HCT116 (cell line): ENCODE measurements around the gene KRT36. TPM values are rescaled to one million over a fixed set of nuclear protein-coding genes. Genes with fewer than 3 reads are reported as not detected.
A peak's percentile ranks its signal among the peaks of the same experiment; 100 is the strongest.

ENCODE experiments used
- ATAC-seq: fragments of 200-7000 bp; cut with Tn5 transposase; 2 replicates; pipeline ENCODE4 v1.9.1; 2020; ENCODE audit warnings: mild to moderate bottlenecking, moderate library complexity
- BruUV-seq: library from RNA; stranded (reverse); fragments of 400-500 nt; replicated peaks from 2 replicates; lab custom pipeline; 2021; lab: Mats Ljungman, UMichigan
- CTCF ChIA-PET: fragments of 300-600 bp; sonication (Branson Sonifier 250); formaldehyde crosslinking; loops from one replicate; lab custom pipeline; 2021; ENCODE audit warnings: antibody characterized with exemption; lab: Charles Lee
- POLR2A ChIA-PET: fragments of 300-600, 350-600 bp; sonication (Branson Sonifier 250); formaldehyde crosslinking; loops from one replicate; lab custom pipeline; 2021; ENCODE audit warnings: antibody characterized with exemption; lab: Charles Lee
- RAD21 ChIA-PET, 2 experiments: fragments of 300-600 bp; sonication (Branson Sonifier 250); formaldehyde crosslinking; loops; one replicate each; lab custom pipeline; 2023; ENCODE audit warnings: low total read pairs in 2 of 2; ENCODE audit not compliant: uncharacterized antibody in 2 of 2, unreplicated experiment in 2 of 2, low non-redundant PET in 1 of 2; lab: Charles Lee
- DNase-seq: peaks from one replicate; pipeline ENCODE4 v3.0.0-alpha.2; 2010; ENCODE audit warnings: low read depth, low spot score
- H2AFZ ChIP-seq: fragments of 200-600 bp; shearing (Covaris generic), sonication (generic); 2 replicates; pipeline ENCODE4 v1.6.1; 2017; ENCODE audit warnings: low read depth, mixed run types, mixed read lengths, antibody characterized with exemption, low read length; ENCODE audit not compliant: poor library complexity, severe bottlenecking
- H3K27ac ChIP-seq: 2 replicates; pipeline ENCODE4 v1.5.1; 2012; ENCODE audit warnings: low read depth, low read length
- H3K27me3 ChIP-seq: fragments of 200-600 bp; sonication (generic); 2 replicates; pipeline ENCODE4 v1.6.1; 2016; ENCODE audit warnings: mixed run types, low read length, mixed read lengths; ENCODE audit not compliant: insufficient read depth
- H3K36me3 ChIP-seq, 2 experiments: fragments of 200-500 bp in 1 of 2; fragments of 200-600 bp in 1 of 2; sonication (Bioruptor generic) in 1 of 2; sonication (generic) in 1 of 2; 2 replicates each; pipeline versions ENCODE4 v1.5.1 to v1.6.1; 2014 to 2016; ENCODE audit warnings: low read length in 2 of 2, inconsistent platforms in 1 of 2, mixed read lengths in 1 of 2, mixed run types in 1 of 2; ENCODE audit not compliant: insufficient read depth in 2 of 2, control insufficient read depth in 1 of 2
- H3K4me1 ChIP-seq, 2 experiments: fragments of 200-600 bp in 1 of 2; sonication (generic) in 1 of 2; 2 replicates each; pipeline versions ENCODE4 v1.5.1 to v1.6.1; 2012 to 2017; ENCODE audit warnings: low read length in 2 of 2, inconsistent platforms in 1 of 2, mild to moderate bottlenecking in 1 of 2, mixed read lengths in 1 of 2, mixed run types in 1 of 2, moderate library complexity in 1 of 2; ENCODE audit not compliant: insufficient read depth in 2 of 2, control insufficient read depth in 1 of 2
- H3K4me2 ChIP-seq: fragments of 200-600 bp; sonication (generic); 2 replicates; pipeline ENCODE4 v1.6.1; 2017; ENCODE audit warnings: mixed run types, low read length, mixed read lengths
- H3K4me3 ChIP-seq, 2 experiments: fragments of 200-600 bp in 1 of 2; sonication (generic) in 1 of 2; replicated peaks in 1 of 2; 2 replicates each; pipeline ENCODE4 v1.5.1; 2011 to 2016; ENCODE audit warnings: low read length in 2 of 2, control low read depth in 1 of 2, low read depth in 1 of 2, mild to moderate bottlenecking in 1 of 2, mixed read lengths in 1 of 2, mixed run types in 1 of 2
- H3K79me2 ChIP-seq: fragments of 200-600 bp; sonication (generic); 2 replicates; pipeline ENCODE4 v1.6.1; 2017; ENCODE audit warnings: mild to moderate bottlenecking, mixed run types, low read length, moderate library complexity, mixed read lengths; ENCODE audit not compliant: insufficient read depth
- H3K9ac ChIP-seq: fragments of 200-600 bp; sonication (generic); 2 replicates; pipeline ENCODE4 v1.6.1; 2016; ENCODE audit warnings: low read length, mixed read lengths
- H3K9me2 ChIP-seq: fragments of 200-600 bp; sonication (generic), shearing (Covaris generic); 2 replicates; pipeline ENCODE4 v1.6.1; 2017; ENCODE audit warnings: mixed run types, mild to moderate bottlenecking, moderate library complexity; ENCODE audit not compliant: insufficient read depth
- H3K9me3 ChIP-seq, 2 experiments: fragments of 200-500 bp in 1 of 2; fragments of 200-600 bp in 1 of 2; sonication (Bioruptor generic) in 1 of 2; sonication (generic) in 1 of 2; 2 replicates each; pipeline ENCODE4 v1.6.1; 2014 to 2017; ENCODE audit warnings: low read length in 2 of 2, mixed read lengths in 2 of 2, inconsistent platforms in 1 of 2, low read depth in 1 of 2, mild to moderate bottlenecking in 1 of 2, mixed run types in 1 of 2, moderate library complexity in 1 of 2; ENCODE audit not compliant: control insufficient read depth in 1 of 2, insufficient read depth in 1 of 2
- H4K20me1 ChIP-seq: fragments of 200-600 bp; sonication (generic), shearing (Covaris generic); 2 replicates; pipeline ENCODE4 v1.6.1; 2017; ENCODE audit warnings: mixed run types, mild to moderate bottlenecking, moderate library complexity; ENCODE audit not compliant: insufficient read depth
- CBX3 ChIP-seq: IDR thresholded peaks from 2 replicates; pipeline ENCODE4 v1.6.1; 2012; ENCODE audit warnings: low read depth
- EGR1 ChIP-seq: IDR thresholded peaks from 2 replicates; pipeline ENCODE4 v1.6.1; 2012; ENCODE audit warnings: low read depth
- ELF1 ChIP-seq: IDR thresholded peaks from 2 replicates; pipeline ENCODE4 v1.6.1; 2012; ENCODE audit warnings: low read depth, borderline replicate concordance
- EZH2phosphoT487 ChIP-seq: fragments of 200-600 bp; IDR thresholded peaks from 2 replicates; pipeline ENCODE4 v1.6.1; 2018; ENCODE audit warnings: antibody characterized with exemption, borderline replicate concordance
- FOSL1 ChIP-seq: IDR thresholded peaks from 2 replicates; pipeline ENCODE4 v1.6.1; 2012; ENCODE audit warnings: low read depth
- MAX ChIP-seq: IDR thresholded peaks from 2 replicates; pipeline ENCODE4 v1.6.1; 2012
- POLR2AphosphoS5 ChIP-seq: IDR thresholded peaks from 2 replicates; pipeline ENCODE4 v1.6.1; 2011; ENCODE audit warnings: mild to moderate bottlenecking, low read depth, low read length, moderate library complexity
- SP1 ChIP-seq: IDR thresholded peaks from 2 replicates; pipeline ENCODE4 v1.6.1; 2012; ENCODE audit warnings: low read depth
- YY1 ChIP-seq: IDR thresholded peaks from 2 replicates; pipeline ENCODE4 v1.6.1; 2011; ENCODE audit warnings: low read length, low read depth, moderate library complexity, mild to moderate bottlenecking; ENCODE audit not compliant: insufficient replicate concordance; ENCODE audit errors: extremely low read depth
- ZBTB33 ChIP-seq: IDR thresholded peaks from 2 replicates; pipeline ENCODE4 v1.6.1; 2011; ENCODE audit warnings: mild to moderate bottlenecking, low read length, moderate library complexity; ENCODE audit not compliant: insufficient replicate concordance; ENCODE audit errors: extremely low read depth
- ZFX ChIP-seq: fragments of 450-650 bp; IDR thresholded peaks from 2 replicates; pipeline ENCODE4 v1.6.1; 2017
- ZNF274 ChIP-seq: fragments of 200-500 bp; sonication (Bioruptor generic); IDR thresholded peaks from 2 replicates; pipeline ENCODE4 v1.6.1; 2014; ENCODE audit warnings: mild to moderate bottlenecking, low read depth, low read length, inconsistent platforms
- intact Hi-C: fragments of 100-400 bp; cut with micrococcal nuclease; formaldehyde crosslinking; loops from 2 replicates; pipeline ENCODE4 v1.10.0; 2022
- total RNA-seq: library from RNA; stranded (reverse); gene quantifications from one replicate; pipeline ENCODE4 v1.2.1, GENCODE V29; 2021; ENCODE audit not compliant: unreplicated experiment
- TF ChIP-seq, protein P1 (sequence below): IDR thresholded peaks from 2 replicates; pipeline ENCODE4 v1.6.1; 2012
- TF ChIP-seq, protein P2 (sequence below): IDR thresholded peaks from 2 replicates; pipeline ENCODE4 v1.6.1; 2012; ENCODE audit warnings: low read depth
- TF ChIP-seq, protein P3 (sequence below), 3 experiments: fragments of 200-600 bp in 1 of 3; sonication (generic) in 1 of 3; IDR thresholded peaks in 2 of 3; conservative IDR thresholded peaks in 1 of 3; 2 replicates each; pipeline ENCODE4 v1.5.1; 2012 to 2017; ENCODE audit warnings: low read depth in 2 of 3, low read length in 2 of 3, antibody characterized with exemption in 1 of 3, borderline replicate concordance in 1 of 3, control low read depth in 1 of 3, mild to moderate bottlenecking in 1 of 3, mixed read lengths in 1 of 3, mixed run types in 1 of 3, moderate library complexity in 1 of 3; ENCODE audit not compliant: insufficient read depth in 1 of 3

The KRT36 gene
- total RNA-seq, 1 experiment from 2014 or later: not detected

GRCh38 chr17:41451154-41451728, 38.5 kb downstream of the KRT36 start:
- POLR2A ChIA-PET: no interaction called here
- intact Hi-C loops: no loop called here
- DNase-seq: no peak
- TF ChIP-seq ZNF274 (no peak), CBX3 (no peak), YY1 (no peak), FOSL1 (no peak), MAX (no peak), ZFX (no peak), POLR2AphosphoS5 (no peak), SP1 (no peak), ELF1 (no peak), ZBTB33 (no peak), EGR1 (no peak), EZH2phosphoT487 (no peak)
- TF ChIP-seq, protein P1, sequence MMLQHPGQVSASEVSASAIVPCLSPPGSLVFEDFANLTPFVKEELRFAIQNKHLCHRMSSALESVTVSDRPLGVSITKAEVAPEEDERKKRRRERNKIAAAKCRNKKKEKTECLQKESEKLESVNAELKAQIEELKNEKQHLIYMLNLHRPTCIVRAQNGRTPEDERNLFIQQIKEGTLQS: no peak
- TF ChIP-seq, protein P2, sequence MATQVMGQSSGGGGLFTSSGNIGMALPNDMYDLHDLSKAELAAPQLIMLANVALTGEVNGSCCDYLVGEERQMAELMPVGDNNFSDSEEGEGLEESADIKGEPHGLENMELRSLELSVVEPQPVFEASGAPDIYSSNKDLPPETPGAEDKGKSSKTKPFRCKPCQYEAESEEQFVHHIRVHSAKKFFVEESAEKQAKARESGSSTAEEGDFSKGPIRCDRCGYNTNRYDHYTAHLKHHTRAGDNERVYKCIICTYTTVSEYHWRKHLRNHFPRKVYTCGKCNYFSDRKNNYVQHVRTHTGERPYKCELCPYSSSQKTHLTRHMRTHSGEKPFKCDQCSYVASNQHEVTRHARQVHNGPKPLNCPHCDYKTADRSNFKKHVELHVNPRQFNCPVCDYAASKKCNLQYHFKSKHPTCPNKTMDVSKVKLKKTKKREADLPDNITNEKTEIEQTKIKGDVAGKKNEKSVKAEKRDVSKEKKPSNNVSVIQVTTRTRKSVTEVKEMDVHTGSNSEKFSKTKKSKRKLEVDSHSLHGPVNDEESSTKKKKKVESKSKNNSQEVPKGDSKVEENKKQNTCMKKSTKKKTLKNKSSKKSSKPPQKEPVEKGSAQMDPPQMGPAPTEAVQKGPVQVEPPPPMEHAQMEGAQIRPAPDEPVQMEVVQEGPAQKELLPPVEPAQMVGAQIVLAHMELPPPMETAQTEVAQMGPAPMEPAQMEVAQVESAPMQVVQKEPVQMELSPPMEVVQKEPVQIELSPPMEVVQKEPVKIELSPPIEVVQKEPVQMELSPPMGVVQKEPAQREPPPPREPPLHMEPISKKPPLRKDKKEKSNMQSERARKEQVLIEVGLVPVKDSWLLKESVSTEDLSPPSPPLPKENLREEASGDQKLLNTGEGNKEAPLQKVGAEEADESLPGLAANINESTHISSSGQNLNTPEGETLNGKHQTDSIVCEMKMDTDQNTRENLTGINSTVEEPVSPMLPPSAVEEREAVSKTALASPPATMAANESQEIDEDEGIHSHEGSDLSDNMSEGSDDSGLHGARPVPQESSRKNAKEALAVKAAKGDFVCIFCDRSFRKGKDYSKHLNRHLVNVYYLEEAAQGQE: no peak
- TF ChIP-seq, protein P3, sequence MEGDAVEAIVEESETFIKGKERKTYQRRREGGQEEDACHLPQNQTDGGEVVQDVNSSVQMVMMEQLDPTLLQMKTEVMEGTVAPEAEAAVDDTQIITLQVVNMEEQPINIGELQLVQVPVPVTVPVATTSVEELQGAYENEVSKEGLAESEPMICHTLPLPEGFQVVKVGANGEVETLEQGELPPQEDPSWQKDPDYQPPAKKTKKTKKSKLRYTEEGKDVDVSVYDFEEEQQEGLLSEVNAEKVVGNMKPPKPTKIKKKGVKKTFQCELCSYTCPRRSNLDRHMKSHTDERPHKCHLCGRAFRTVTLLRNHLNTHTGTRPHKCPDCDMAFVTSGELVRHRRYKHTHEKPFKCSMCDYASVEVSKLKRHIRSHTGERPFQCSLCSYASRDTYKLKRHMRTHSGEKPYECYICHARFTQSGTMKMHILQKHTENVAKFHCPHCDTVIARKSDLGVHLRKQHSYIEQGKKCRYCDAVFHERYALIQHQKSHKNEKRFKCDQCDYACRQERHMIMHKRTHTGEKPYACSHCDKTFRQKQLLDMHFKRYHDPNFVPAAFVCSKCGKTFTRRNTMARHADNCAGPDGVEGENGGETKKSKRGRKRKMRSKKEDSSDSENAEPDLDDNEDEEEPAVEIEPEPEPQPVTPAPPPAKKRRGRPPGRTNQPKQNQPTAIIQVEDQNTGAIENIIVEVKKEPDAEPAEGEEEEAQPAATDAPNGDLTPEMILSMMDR (IDR thresholded peaks at IDR 0.05 in 2 of 3, conservative IDR thresholded peaks at IDR 0.05 in 1 of 3; ENCODE audit: borderline replicate concordance in 1 of 3, insufficient read depth in 1 of 3, low read depth in 2 of 3, low read length in 2 of 3): no peak
- TF ChIP-seq, all 23 proteins: peak for 0
- Histone ChIP-seq H3K9ac (no peak overlapping the region), H2AFZ (no peak overlapping the region), H3K4me2 (peak overlapping the region; percentile 21; the same call in 1 of the 2 replicates), H3K9me3 (no peaks in the 10 kb centered on the region), H3K36me3 (no peaks in the 10 kb centered on the region), H3K27me3 (no peaks in the 10 kb centered on the region), H3K4me3 (no peak overlapping the region), H3K4me1 (peaks cover 2 to 24% of the 10 kb centered on the region in 2 experiments; a peak in 2 of 4 replicates), H3K79me2 (no peaks in the 10 kb centered on the region), H3K9me2 (no peaks in the 10 kb centered on the region), H4K20me1 (no peaks in the 10 kb centered on the region), H3K27ac (no peak overlapping the region)
- ChIA-PET CTCF (interaction anchor here (1.1 kb wide), 1 partner anchor 98 kb away, joined by 3 read pairs; no protein-coding TSS in a partner anchor), RAD21 (no interaction called here)
- BruUV-seq: no TSS peak
- ATAC-seq: no peak
